Sigmoid colon (tissue), 4 donors: ENCODE results near the gene GPHN.
A peak's percentile ranks its signal among the peaks of the same experiment; 100 is the strongest.

Experiments used
- CTCF ChIP-seq, 4 experiments: fragments of 450-650 bp in 3 of 4; fragments of 200-600 bp in 1 of 4; IDR thresholded peaks; one replicate each; pipeline ENCODE4 v1.5.1; 2016 to 2019; ENCODE audit warnings: antibody characterized with exemption in 4 of 4, mild to moderate bottlenecking in 3 of 4, moderate library complexity in 2 of 4
- EP300 ChIP-seq, 4 donors: sonication (generic); formaldehyde crosslinking; IDR thresholded peaks; one replicate each; pipeline ENCODE4 v1.6.1; 2017; ENCODE audit warnings: antibody characterized with exemption in 4 of 4
- POLR2A ChIP-seq, 2 donors: fragments of 450-650 bp; IDR thresholded peaks; one replicate each; pipeline ENCODE4 v1.6.1; 2016; ENCODE audit warnings: antibody characterized with exemption in 2 of 2, mild to moderate bottlenecking in 2 of 2, moderate library complexity in 2 of 2
- POLR2AphosphoS5 ChIP-seq, 4 donors: sonication (generic); formaldehyde crosslinking; IDR thresholded peaks; one replicate each; pipeline ENCODE4 v1.6.1; 2017; ENCODE audit warnings: antibody characterized with exemption in 4 of 4

GRCh38 chr14:67186789-67187584 is 679.0 kb downstream of the GPHN start:
- no peak for TF ChIP-seq EP300 (IDR thresholded peaks at IDR 0.05)
- TF ChIP-seq CTCF (IDR thresholded peaks at IDR 0.05) = no peak
- no peak for TF ChIP-seq POLR2A (IDR thresholded peaks at IDR 0.05)
- TF ChIP-seq POLR2AphosphoS5 (IDR thresholded peaks at IDR 0.05) = peak in 2 of 4 donors; percentile 33 to 43
